Measurements from ENCODE around the gene SRBD1.
A peak's percentile ranks its signal among the peaks of the same experiment; 100 is the strongest.

SRBD1 gene

DNA sequence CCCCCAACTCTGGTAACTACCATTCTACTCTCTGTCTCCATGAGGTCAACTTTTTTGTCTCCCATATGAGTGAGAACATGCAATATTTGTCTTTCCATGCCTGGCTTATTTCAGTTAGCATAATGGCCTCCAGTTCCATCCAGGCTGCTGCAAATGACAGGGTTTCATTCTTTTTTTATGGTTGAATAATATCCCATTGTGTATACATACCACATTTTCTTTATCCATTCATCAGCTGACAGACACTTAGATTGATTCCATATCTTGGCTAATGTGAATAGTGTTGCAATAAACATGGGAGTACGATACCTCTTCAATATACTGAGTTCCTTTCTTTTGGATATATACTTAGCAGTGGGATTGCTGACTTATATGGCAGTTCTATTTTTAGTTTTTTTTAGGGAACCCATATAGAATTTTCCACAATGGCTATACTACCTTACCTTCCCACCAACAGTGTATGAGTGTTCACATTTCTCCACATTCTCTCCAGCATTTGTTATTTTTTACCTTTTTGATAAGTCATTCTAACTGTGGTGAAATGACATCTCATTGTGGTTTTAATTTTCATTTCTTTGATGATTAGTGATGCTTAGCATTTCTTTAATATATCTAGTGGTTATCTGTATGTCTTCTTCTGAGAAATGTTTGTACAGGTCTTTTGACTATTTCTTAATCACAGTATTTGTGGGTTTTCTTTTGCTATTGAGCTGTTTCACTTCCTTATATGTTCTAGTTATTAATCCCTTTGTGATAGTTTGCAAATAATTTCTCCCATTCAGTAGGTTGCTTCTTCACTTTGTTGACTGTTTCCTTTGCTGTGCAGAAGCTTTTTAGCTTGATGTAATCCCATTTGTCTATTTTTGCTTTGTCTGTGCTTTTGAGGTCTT is 112.2 kb downstream of the SRBD1 start:
- TF ChIP-seq, protein P1, sequence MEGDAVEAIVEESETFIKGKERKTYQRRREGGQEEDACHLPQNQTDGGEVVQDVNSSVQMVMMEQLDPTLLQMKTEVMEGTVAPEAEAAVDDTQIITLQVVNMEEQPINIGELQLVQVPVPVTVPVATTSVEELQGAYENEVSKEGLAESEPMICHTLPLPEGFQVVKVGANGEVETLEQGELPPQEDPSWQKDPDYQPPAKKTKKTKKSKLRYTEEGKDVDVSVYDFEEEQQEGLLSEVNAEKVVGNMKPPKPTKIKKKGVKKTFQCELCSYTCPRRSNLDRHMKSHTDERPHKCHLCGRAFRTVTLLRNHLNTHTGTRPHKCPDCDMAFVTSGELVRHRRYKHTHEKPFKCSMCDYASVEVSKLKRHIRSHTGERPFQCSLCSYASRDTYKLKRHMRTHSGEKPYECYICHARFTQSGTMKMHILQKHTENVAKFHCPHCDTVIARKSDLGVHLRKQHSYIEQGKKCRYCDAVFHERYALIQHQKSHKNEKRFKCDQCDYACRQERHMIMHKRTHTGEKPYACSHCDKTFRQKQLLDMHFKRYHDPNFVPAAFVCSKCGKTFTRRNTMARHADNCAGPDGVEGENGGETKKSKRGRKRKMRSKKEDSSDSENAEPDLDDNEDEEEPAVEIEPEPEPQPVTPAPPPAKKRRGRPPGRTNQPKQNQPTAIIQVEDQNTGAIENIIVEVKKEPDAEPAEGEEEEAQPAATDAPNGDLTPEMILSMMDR (IDR thresholded peaks at IDR 0.05; ENCODE audit: borderline replicate concordance, insufficient read depth, low read depth, low read length), result no peak
- H3K4me3 ChIP-seq (ENCODE audit: low read depth, low read length), result no peak overlapping the region

- TF ChIP-seq, protein P1 (IDR thresholded peaks at IDR 0.05; ENCODE audit: borderline replicate concordance, insufficient read depth, low read depth, low read length), result no peak
- no peak overlapping the region for H3K4me3 ChIP-seq (ENCODE audit: low read depth, low read length)
These were observed 113.7 kb downstream of the SRBD1 start for GRCh38 chr2:45497355-45497754.

DNA sequence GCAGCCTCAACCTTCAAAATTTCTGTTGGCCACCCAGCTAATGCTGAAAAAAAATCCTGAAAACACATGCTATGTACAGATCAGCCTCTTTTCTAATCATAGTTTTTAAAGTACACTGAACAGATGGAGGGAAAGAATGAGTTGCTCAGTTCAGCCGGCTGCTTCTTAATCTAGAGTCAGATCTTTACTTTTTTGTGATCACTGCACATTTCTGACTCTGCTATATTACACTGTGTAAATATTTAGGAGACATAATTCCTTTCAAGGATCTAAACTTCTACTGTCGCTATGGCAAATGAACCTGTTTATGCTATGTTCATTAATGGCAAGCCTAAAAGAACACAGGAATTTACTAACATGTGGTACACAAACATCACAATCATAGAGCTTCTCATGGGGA is 114.2 kb downstream of the SRBD1 start:
- no peak overlapping the region for H3K4me3 ChIP-seq (ENCODE audit: low read depth, low read length)
- TF ChIP-seq, protein P1 (IDR thresholded peaks at IDR 0.05; ENCODE audit: borderline replicate concordance, insufficient read depth, low read depth, low read length), result no peak

DNA sequence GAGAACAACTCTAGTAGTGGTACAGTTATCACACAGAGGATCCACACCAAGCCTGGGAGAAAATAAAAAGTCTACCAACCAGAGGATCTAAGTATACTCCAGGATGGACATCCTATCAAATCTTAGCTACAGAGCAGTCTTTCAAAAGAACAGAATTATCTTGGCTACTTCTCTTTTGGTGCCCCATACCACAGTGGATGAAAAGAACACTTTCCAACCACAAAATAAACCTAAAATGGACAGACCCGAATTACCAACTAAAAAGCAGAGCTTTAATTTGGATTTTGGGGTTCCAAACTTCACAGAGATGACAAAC is 116.1 kb downstream of the SRBD1 start:
- TF ChIP-seq, protein P1 (IDR thresholded peaks at IDR 0.05; ENCODE audit: borderline replicate concordance, insufficient read depth, low read depth, low read length), result no peak
- H3K4me3 ChIP-seq (ENCODE audit: low read depth, low read length), result no peak overlapping the region

GRCh38 chr2:45494275-45494977 is 116.6 kb downstream of the SRBD1 start:
- TF ChIP-seq, protein P1 (IDR thresholded peaks at IDR 0.05; ENCODE audit: borderline replicate concordance, insufficient read depth, low read depth, low read length), result peak; percentile 64
- no peak overlapping the region for H3K4me3 ChIP-seq (ENCODE audit: low read depth, low read length)

DNA sequence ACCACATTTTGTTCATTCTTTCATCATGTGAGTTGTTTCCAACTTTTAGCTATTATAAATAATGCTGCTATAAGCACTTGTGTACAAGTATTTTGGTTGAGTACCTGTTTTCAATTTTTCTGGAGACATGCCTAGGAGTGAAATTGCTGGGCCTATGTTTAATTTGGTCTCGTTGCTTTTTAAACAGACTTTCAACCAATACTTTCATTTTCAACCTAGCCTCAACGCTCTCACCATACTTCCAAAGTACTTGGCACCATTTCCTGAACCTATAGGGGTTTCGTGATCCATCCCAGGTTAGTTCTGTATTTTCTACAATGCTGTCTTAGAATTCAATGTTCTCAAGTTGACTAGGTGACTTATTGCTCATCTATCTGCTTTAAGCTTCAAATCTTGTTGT is 126.1 kb downstream of the SRBD1 start:
- TF ChIP-seq, protein P1 (IDR thresholded peaks at IDR 0.05; ENCODE audit: borderline replicate concordance, insufficient read depth, low read depth, low read length), result no peak
- H3K4me3 ChIP-seq (ENCODE audit: low read depth, low read length), result no peak overlapping the region

GRCh38 chr2:45483997-45484396 is 127.1 kb downstream of the SRBD1 start:
- TF ChIP-seq, protein P1 (IDR thresholded peaks at IDR 0.05; ENCODE audit: borderline replicate concordance, insufficient read depth, low read depth, low read length), result no peak
- H3K4me3 ChIP-seq (ENCODE audit: low read depth, low read length), result no peak overlapping the region
